DMS 273 (cell line): ENCODE data around the gene ZNF277.
"Not testable (repeated sequence)": the region's sequence is repeated elsewhere in the genome, so short reads cannot be mapped to it uniquely, and the experiment has no call there.

Source experiments
- DNase-seq: peaks from one replicate; lab custom pipeline; 2025; ENCODE audit not compliant: unreplicated experiment; lab: John Stamatoyannopoulos, UW

ZNF277 gene

GRCh38 chr7:112286250-112287086 is 80.0 kb downstream of the ZNF277 start:
- peak; percentile 97 for DNase-seq

DNA sequence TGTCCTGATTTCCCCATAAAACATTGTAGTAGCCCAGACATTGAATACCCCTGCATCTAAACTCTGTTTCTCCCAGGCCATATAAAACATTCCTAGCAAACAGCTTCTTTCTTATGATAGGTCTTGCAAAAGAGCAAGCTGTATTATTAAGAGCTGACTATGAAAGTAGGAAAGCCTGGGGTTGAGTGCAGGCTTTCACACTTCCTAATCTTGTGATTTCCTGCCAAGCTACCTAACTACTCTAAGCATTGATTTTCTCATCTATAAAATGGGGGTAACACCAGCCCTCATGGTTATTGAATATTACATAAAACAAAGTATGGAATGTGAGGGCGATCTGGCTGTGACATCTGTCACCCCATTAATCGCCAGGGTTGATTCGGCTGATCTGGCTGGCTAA is 81.8 kb downstream of the ZNF277 start:
- DNase-seq, result no peak

GRCh38 chr7:112290065-112290464 is 83.6 kb downstream of the ZNF277 start:
- no peak for DNase-seq

DNA sequence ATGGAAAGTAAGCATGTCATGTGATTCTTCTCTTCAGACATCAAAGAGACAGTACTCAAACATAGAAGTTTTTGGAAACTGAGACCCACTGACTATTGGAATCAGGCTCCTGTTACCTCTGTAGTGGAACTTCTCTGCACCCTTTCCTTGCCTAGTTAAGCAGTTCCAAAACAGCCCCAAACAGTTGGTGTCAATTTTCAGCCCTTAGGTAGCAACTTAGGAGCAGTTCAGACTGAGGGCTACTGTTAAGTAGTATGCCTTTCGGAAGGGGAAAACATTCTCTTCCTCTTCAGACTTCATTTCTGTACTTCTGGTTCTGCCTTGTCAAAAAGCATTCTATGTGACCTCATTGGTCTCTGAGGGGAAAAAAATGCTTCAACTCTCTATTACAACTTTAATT is 85.7 kb downstream of the ZNF277 start:
- DNase-seq, result peak; percentile 48

- DNase-seq, result peak; percentile 86
Observed at GRCh38 chr7:112293416-112293815, 86.9 kb downstream of the ZNF277 start.

DNA sequence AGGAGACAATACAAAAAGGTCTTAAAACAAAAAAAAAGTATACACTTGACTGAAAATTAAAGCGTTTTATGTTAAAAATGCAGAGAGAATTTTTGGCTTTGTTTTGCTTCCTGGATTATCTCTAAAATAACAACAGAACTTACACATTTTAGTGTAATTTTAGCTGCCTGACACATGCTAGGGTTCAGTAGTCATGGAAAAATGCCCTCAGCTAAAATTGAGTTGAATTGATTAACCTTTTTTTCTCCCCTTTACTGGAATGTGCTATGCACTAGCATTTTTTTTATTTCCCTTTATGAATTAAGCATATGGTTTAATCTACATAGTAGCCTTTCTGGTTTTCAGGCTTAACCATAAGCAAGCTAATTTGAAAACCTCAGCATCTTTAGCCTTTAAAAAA is 89.9 kb downstream of the ZNF277 start:
- DNase-seq, result peak; percentile 19

DNA sequence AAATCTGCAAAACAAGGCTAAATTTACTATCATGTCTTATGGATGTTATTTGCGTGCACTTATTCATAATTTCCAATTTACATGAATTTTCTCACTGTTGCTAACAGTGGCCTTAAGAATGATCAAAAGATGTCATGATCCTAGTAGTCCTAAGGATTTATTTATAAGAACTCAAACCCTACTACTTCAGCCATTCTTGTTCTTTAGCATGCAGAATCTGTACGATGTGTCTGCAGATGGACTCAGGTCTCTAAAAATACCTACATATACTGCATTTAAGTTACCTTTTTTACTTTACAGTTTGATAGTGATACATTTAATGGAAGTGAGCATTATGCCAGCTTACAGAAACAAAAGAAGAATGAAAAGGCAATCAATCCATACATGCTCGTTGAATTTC is 91.2 kb downstream of the ZNF277 start:
- no peak for DNase-seq

- no peak for DNase-seq
Observed at GRCh38 chr7:112298543-112299100, 92.1 kb downstream of the ZNF277 start.

DNA sequence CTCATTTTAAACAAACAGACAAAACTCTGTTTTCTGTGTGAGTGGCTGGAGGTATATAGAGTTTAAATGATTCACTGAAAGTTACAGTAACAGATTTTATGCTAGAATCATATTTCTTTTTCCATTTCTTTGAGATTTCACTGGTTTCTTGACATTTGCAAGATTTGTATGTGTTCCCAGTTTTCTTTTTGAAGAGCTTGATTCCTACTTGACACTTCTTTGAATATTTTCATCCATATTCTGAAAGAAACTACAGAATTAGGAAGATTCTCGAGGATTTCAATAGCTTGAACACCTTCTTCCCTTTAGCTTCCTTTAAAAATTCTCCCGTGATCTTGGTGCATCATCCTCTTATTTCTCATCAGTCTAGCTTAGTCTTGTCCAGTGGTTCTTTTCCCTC is 93.6 kb downstream of the ZNF277 start:
- no peak for DNase-seq

DNA sequence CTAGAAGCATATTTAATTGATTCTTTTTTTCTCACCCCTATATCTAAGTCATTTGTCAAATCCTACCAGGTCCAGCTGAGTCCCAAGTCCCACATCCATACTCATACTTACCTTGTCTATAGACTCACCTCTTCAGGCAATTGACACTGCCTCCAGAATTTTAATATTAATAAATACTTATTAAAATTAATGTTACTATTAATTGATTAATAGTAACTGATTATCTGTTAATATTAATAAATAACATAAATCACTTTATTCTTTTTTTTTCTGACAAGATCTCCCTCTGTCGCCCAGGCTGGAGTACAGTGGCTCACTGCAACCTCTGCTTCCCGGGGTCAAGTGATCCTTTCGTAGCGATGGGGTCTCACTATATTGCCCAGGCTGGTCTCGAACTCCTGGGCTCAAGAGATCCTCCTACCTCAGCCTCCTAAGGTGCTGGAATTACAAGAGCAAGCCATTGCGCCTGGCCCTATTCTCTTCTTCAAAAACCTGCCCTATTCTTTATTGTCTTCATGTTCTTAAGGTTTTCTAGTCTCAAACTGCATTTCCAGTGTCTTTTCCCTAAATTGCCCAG is 94.4 kb downstream of the ZNF277 start:
- no peak for DNase-seq

DNA sequence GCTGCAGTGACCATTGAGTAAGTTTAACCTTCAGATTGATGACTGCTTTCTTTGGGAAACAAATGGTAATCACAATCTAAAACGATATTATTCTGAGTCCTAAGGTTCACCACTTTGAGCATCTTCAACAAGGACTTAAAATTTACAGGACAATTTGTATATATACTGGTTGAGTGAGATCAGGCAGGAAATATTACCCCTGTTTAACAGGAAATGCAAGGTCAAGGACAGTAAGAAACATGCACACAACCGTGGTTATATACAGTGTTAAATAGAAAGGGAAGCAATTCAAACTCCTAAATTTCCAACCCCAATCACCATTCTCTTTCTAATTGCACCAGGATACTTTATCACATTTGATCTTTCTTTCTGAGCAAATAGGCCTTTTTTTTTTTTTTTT is 96.1 kb downstream of the ZNF277 start:
- no peak for DNase-seq

- DNase-seq, result no peak
Observed at GRCh38 chr7:112306903-112307302, 100.4 kb downstream of the ZNF277 start.

- no peak for DNase-seq
Observed at GRCh38 chr7:112307506-112307905, 101.0 kb downstream of the ZNF277 start.

- no peak for DNase-seq
Observed at GRCh38 chr7:112308974-112309373, 102.5 kb downstream of the ZNF277 start.

DNA sequence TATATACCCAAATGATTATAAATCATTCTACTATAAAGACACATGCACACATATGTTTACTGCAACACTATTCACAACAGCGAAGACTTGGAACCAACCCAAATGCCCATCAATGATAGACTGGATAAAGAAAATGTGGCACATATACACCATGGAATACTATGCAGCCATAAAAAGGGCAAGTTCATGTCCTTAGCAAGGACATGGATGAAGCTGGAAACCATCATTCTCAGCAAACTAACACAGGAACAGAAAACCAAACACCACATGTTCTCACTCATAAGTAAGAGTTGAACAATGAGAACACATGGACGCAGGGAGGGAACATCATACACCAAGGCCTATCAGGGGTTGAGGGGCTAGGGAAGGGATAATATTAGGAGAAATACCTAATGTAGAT is 110.3 kb downstream of the ZNF277 start:
- not testable (repeated sequence) for DNase-seq

- DNase-seq, result no peak
Observed at GRCh38 chr7:112322070-112322469, 115.6 kb downstream of the ZNF277 start.

GRCh38 chr7:112327566-112327965 is 121.1 kb downstream of the ZNF277 start:
- no peak for DNase-seq

DNA sequence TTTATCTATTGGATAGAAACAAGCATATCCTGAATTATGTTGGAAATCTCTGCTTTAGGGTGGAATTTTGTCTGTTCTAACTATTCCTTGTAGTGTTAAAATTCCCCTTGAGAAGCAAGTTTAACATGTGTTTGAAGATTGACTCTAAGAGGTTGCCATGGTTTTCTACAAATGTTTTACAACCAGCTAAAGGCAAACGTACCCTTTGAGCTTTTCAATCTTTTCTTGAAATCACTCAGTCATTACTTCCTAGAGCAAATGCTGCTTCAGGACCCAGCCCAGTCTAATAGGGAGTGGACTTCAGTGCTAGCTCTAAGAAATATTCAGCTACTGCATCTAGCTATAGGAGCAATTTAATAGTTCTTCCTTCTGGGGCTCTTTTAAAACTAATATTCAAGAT is 125.0 kb downstream of the ZNF277 start:
- DNase-seq, result no peak

DNA sequence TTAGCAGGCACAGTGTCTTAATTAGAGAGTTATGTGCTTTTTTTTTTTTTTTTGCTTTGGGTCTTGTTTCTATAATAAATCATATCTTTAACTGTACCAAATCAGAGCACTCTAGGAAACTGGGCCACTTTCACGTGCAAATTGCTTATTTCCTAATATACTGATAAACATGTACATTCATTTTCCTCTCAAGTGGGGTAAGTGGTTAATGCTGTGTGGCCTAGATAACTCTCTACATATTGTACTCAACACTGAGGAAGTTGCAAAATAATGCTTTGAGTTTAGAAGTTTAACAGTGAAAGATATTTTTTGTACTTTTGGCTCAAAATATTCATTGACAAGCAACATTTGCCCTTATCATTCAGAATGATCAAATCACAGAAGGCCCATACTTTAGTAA is 127.9 kb downstream of the ZNF277 start:
- no peak for DNase-seq

DNA sequence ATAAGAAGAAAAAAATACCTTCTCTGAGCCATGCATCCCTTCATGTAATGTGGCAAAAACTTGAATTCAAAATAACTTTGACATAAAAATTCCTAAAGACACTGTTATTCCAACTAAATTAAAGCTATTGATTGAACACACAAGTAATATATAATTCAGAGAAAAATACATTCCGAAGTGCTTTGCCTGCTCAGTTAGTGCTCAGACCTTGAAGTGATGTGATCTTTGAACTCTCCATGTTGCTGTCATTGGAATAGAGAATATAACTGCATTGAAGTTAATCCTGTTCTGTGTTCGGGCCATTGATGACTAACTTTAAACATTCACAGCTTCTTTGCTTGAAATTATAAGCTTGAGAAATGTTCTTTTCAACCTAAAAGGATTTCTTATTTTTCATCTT is 129.8 kb downstream of the ZNF277 start:
- DNase-seq, result no peak

DNA sequence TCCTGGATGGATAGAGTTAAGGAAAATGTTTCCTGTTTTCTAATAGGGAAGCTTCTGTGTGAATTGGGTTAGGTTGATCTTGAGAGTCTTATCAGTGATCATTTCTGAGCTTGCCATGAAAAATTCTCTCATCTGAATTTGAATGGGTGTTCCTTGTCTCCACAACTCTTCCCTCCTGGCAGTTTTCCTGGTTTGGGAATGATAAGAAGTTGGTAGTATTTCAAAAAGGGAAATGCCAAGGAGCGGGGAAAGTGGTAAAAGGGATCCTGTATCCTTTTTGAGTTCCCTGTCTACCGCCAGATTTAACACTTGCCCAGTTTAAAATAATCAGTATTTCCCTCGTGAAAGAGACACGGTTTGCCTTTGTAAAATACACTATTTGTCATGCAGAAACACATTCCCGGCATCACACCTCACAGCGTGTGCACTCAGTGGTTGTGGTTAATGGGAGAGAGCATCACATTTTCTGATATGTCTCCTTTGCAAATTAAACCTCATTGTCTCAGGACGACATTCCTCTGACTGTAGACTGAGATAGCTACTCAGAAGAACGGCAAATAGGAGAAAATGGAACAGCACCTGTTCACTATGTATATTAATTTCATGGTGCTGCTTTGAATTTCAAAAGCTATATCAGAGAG is 130.6 kb downstream of the ZNF277 start:
- DNase-seq, result no peak

- DNase-seq, result no peak
Observed at GRCh38 chr7:112337892-112338291, 131.4 kb downstream of the ZNF277 start.
